Fibroblast of mammary gland (primary cell): Measurements from ENCODE around the gene YWHAQ.

Experiments used
- DNase-seq: peaks from one replicate; pipeline ENCODE4 v3.0.0-alpha.2; 2010; ENCODE audit warnings: low read depth
- H3K4me3 ChIP-seq: 2 replicates; pipeline ENCODE4 v1.5.1; 2011; ENCODE audit warnings: low read depth, mild to moderate bottlenecking, low read length, moderate library complexity; ENCODE audit not compliant: control insufficient read depth
- CTCF ChIP-seq: conservative IDR thresholded peaks from 2 replicates; pipeline ENCODE4 v1.5.1; 2011; ENCODE audit warnings: low read depth, low read length, inconsistent platforms; ENCODE audit not compliant: control insufficient read depth, insufficient read depth

YWHAQ gene

DNA sequence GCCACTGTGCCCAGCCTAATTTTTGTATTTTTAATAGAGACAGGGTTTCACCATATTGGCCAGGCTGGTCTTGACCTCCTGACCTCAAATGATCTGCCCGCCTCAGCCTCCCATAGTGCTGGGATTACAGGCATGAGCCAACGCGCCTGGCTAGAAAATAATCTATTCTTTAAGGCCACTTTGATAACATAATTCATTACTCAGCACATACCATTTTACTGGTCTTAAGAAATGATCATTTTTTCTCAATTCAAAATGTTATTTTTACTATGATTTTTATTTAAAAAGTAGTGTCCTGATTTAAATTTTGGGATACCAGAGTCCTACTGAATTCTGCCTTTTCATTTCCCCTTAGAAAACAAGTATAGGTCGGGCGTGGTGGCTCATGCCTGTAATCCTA lies 48.2 kb downstream of the YWHAQ start:
- H3K4me3 ChIP-seq: no peak overlapping the region
- no peak for DNase-seq
- no peak for TF ChIP-seq CTCF

GRCh38 chr2:9578467-9579235 lies 52.1 kb downstream of the YWHAQ start:
- no peak overlapping the region for H3K4me3 ChIP-seq
- DNase-seq: peak; percentile 27
- TF ChIP-seq CTCF: no peak

DNA sequence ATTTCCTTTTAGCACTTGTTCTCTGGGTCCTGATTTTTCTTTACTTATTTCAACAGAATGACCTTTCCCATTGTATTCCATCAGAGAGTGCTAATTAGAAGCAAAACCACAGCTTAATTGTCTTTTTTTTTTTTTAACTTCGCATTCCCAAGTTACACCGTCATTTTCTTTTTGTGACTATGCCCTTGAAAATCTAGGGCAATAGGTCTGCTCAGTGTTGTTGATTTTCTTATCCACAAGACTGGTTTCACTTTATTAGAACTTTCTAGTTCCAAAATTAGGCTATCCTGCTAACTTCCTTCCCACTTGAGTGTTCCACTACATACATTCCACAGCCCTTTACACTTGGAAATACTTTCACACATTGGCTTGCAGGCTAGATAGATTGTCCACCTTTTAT lies 56.5 kb downstream of the YWHAQ start:
- no peak for DNase-seq
- H3K4me3 ChIP-seq: no peak overlapping the region
- TF ChIP-seq CTCF: no peak

DNA sequence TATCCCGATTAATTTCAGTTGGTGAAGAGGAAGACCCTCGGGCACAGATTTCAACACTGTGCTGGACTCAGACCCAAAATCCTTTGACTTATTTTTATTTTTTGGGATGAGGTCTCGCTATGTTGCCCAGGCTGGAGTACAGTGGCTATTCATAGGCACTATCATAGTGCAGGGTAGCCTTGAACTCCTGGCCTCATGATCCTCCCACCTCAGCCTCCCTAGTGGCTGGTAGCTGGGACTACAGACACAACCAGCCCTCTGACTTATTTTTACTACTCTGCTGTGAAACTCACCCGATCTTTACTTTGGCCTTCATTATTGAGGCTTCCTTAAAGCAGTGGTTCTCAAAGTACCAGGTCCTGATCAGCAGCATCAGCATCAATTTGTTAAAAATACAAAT lies 57.0 kb downstream of the YWHAQ start:
- DNase-seq: no peak
- no peak overlapping the region for H3K4me3 ChIP-seq
- TF ChIP-seq CTCF: no peak

GRCh38 chr2:9573013-9573720 lies 57.6 kb downstream of the YWHAQ start:
- no peak for TF ChIP-seq CTCF
- DNase-seq: peak; percentile 61

DNA sequence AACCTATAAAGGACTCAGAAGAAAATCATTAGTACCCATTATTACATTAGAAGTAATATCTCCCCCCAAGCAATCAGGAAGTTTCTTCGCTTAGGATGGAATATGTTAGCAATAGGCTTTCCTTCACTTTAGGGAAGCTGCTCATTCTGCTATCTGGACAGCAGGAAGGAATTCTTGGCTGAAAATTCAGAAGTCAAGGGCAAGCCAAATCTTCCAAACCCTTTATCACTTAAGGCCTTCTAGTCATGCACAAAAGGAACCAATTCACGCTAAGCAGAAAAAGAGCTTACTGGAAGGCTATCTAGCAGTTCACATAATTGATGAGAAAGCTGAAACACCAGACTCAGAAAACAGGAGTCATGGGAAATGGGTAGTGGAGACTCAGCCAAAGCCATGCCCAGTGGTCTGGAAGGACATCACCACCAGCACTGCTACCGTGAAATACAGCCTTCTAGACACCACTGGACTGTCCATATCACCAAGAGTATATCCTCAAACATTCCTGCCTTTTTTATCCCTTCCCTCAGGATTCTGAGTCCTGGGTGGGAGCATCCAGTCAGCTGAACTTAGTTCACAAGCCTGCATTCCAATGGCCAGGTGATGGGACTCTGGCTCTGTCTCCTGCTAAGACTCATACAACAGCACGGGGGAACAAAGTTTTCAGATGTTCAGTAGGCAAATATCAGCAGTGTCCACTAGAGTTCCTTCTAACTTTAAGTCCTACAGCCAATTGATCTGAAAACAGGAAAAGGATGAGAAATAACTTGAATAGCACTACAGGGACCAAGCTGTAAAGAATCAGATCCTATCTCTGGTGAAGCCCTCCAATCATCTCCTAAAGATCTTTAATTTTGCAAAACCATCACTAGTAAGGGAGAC lies 60.4 kb downstream of the YWHAQ start:
- no peak overlapping the region for H3K4me3 ChIP-seq
- peak; percentile 26 for TF ChIP-seq CTCF
- DNase-seq: peak; percentile 32

More at GRCh38 chr2:9573013-9573720, 57.6 kb downstream of the YWHAQ start:
- no peak overlapping the region for H3K4me3 ChIP-seq
